HG03342 (cell line): ENCODE data around the gene SH2D6.
"Not testable (repeated sequence)": the region's sequence is repeated elsewhere in the genome, so short reads cannot be mapped to it uniquely, and the experiment has no call there.

ENCODE experiments used
- ATAC-seq: cut with Tn5 transposase; IDR thresholded peaks from one replicate; pipeline ENCODE4 v1.9.1; 2021; ENCODE audit warnings: mild to moderate bottlenecking, moderate library complexity; ENCODE audit not compliant: unreplicated experiment

The SH2D6 gene

DNA sequence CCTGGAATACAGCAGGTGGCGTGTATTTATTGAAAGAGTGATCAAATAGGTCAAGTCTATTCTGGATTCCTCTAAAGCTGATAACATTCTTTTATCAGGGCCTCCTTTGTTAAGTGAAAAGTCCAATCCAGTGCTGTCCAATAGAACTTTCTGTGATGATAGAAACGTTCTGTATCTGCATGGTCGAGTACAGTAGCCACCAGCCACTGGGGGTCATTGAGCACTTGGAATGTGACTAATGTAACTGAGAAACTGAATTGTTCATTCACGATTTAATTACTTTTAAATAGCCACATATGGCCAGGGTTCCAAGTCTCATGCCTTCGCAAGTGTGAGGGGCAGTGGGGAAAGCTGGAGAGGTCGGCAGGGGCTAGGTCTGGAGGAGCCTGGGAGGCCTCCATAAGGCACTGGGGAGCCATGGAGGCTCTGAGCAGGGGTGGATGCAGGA lies 20.5 kb downstream of the SH2D6 start:
- no peak for ATAC-seq

DNA sequence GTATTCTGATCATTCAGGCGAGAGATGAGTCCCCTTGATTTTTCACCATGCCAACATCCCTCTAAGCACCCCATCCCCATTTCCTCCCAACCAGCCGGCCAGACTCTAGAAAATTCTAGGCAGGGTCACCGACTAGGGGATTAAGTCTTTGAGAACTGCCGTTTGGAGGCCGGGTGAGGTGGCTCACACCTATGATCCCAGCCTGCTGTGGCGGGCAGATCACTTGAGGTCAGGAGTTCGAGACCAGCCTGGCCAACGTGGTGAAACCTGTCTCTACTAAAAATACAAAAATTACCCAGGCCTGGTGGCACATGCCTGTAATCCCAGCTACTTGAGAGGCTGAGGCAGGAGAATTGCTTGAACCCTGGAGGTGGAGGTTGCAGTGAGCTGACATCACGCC lies 21.1 kb downstream of the SH2D6 start:
- not testable (repeated sequence) for ATAC-seq

DNA sequence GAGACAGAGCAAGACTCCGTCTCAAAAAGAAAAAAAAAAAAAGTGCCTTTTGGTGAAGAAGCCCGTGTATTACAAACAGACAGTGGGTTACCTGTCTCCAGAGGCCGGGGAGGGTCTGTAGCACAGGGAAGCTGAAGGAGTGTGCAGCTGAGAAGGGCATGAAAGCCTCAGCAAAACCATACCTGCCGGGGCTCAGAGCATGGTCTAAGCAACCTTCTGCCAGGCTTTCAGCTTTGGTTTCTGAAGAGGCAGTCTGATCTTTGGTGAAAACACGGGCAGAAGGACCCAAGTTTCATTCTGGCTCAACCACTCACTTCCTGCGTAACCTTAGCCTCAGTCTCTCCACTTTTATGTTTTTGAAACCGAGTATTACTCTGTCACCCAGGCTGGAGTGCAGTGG lies 21.5 kb downstream of the SH2D6 start:
- ATAC-seq, result no peak

DNA sequence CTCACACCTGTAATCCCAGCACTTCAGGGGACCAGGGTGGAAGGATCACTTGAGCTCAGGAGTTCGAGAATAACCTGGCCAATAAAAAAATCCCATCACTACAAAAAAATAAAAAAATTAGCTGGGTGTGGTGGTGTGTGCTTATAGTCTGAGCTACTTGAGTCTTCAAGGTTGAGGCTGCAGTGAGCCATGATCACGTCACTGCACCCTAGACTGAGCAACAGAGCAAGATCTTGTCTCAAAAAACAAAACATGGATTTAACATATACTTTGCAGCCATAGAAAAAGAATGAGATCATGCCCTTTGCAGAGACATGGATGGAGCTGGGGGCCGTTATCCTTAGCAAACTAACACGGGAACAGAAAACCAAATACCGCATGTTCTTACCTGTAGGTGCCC lies 22.2 kb downstream of the SH2D6 start:
- ATAC-seq, result no peak

DNA sequence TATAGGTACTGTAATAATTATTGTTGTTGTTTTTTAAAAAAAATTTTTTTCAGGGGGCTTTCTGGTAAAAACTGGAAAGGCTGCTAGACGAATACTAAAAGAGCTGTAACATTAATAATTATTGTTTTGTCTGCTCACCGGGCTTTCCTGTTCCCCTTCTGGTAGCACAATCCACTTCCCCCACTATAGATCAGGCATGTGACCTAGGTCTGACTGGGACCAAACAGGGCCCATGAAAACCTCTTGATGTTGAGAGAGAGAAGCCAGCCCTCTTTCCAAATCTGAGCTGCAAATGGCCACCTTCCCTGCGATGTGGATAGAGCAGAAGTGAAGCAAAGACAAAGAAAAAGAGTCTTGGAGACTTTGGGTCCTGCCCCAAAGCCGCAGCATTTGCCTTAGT lies 23.4 kb downstream of the SH2D6 start:
- ATAC-seq, result no peak

DNA sequence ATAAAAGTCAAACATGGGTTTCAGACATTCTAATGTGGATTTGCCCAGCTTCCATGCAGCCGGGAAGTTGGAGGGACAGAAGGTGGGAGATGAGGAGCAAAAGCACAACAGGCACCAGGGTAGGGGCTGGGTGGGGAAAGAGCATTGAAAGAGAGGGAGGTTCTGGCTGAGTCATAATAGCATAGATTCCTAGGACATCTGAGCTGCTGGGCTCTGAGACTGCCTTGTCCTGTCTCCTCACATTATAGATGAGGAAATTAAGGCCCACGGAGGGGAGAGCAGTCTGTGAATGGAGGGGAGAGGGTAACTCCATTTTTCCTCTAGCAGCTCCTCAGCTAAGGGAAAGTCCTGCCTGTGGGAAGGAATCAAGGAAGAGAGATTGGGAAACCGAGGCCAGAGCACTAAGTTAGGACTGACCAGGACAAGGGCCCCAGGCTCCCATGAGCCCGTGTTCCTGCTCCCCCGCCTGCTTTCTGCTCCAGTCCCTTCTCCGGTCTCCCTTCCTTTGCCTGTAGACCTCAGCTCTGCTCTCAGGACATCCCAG lies 26.2 kb downstream of the SH2D6 start:
- ATAC-seq, result no peak

DNA sequence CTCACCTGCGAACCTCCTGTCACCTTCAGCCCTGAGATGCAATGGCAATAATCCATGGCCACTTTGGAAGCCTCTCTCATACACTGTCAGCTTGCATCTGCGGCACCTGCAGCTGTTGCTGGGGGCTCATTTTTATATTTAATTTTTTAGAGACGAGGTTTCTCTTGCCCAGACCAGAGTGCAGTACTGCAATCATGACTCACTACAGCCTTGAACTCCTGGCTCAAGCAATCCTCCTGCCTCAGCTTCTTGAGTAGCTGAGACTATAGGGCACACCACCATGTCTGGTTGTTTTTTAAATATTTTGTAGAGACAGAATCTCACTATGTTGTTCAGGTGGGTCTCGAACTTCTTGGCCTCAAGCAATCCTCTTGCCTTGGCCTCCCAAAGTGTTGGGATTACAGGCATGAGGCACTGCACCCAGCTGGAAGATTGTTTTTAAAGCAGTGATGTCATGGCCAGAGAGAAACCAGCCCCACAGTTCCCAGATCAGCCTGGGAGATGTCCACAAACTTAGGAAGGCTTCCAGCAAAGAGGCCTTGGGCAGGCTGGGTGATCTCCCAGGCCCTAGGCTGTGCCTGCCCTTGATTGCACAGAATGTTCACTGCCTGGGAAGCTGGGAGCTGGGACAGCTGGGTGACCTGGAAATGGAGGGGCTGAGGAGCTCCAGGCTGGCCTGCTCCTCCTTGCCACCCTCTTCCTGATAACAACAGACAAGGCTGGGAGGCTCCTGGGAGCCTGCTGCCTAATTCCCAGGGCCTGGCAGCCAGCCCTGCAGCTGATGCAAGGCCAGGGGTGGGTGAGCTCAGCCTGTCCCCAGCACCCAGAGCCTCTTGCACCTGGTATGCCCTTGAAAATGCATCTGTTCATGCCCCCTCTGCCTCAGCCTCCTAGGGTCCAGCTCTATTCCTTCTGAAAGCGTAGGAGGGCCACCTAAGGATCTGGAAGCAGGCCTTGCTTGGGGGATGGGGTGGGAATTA lies 27.1 kb downstream of the SH2D6 start:
- ATAC-seq, result no peak

DNA sequence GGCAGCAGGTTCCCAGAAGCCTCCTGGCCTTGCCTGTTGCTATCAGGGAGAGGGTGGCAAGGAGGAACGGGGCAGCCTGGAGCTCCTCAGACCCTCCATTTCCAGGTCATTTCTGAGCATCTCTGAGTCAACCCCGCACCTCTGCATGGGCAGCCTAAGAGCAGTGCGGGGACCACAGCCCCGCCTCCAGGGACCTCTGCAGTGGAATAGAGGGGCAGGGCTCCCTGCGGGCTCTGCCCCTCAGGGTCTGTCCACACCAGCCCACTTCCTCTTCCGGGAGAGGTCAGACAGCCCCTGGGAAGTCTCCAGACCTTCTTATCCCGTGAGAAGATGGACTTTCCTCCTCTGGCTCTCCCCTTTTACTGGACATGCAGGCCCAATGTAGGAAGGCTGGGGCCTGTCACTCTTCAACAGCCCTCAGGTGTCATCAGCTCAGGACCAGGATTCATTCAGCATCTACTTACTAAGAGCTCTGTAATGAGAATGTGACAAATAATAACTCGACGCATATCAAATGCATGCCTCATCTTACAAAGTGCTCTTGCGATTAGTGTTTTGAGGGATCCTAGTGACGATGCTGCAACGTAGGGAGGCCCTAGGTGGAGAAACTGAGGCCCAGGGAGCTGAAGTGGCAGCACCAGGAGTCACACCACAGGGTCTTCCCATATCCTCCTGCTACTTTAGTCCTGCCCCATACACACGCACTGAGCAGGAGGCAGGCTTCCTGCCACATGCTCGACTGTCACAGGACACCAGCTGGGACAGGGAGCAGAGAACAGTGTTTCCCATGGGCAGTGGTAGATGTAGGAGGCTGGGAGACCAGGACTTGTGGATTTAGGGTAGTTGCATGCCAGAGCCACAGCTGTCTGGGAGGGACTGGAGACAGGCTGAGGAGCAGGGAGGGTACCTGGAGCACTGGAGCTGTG lies 28.0 kb downstream of the SH2D6 start:
- ATAC-seq, result no peak

DNA sequence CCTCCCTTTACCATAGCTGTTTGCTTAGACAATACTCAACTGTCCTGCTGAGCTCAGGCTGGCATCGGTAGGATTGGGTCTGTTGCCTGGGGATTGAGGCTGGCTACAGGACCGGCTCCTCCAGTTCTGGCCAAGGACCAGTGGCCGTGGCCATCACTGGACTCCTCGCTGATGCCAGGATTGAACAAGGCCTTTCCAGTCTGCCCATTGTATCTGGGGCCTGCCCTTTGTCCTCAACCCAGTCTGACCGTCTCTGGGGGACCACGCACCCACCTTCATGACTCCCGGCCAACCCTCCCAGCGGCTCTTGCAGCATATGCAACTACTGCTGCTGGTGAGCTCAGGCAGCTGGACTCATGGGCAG lies 28.7 kb downstream of the SH2D6 start:
- no peak for ATAC-seq

DNA sequence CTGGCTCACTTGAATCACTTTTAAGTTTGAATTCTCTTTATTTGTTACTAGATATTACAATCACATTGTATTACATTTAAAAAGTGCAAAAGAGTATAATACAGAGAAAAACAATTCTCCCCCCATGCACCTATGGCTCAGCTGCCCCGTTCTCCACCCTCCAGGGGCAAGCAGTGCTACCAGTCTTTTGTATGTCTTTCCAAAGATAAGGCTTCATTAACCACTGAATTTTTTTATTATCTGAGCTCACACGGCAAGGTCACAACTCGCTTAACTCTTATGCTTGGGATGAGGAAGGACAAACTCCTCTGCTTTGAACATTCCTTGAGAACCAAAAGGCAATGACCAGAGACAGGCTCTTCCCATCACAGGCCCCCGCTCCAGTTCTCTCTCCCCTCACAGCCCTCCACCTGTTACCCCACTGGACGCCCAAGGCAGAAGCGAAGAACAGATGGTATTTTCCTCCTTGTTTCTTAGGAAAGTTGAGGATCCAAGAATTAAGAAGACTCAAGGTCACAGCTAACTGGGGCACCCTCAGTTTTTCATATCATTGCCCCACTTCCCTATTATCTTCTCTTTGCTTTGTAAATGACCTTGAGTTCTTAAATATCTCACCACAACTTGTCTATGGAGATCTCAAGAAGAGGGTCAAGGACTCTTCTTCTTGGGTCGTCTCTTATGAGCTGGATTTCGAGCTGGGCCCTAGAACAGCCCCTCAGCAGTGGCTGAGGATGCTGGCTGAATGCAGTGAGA lies 30.1 kb downstream of the SH2D6 start:
- no peak for ATAC-seq

DNA sequence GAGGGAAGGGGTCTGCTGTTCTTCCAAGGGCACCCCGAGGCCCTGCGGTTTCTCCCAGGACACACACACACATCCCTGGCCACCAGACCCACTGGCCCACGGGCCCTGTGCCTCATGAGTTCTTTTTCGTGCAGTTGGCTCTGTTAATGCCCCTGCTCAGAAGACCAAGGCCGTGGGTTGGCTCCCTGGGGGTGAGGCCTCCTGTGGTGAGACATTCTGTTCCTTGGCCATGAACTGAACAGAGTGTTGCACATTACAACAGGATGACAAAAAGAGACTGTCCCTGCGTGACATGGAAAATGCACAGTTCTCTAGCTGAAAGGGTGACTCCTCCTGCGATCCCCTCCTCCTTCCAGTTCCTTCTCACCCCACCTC lies 30.7 kb downstream of the SH2D6 start:
- no peak for ATAC-seq

DNA sequence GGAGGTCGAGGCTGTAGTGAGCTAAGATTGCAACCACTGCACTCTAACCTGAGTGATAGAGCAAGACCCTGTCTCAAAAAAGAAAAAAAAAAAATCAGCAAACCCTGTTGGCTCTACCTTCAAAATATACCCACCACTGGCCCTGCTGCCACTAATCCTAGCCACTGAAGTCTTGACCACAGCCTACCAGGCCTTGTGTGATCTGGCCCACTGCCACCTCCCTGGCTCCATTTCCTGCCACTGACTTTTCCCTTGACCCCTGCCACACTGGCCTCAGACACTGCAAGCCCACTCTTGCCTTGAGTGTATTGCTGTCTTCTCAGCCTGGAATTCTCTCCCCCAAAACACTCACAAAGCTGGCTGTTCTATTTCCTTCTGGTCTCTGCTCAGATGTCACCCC lies 33.7 kb downstream of the SH2D6 start:
- no peak for ATAC-seq

DNA sequence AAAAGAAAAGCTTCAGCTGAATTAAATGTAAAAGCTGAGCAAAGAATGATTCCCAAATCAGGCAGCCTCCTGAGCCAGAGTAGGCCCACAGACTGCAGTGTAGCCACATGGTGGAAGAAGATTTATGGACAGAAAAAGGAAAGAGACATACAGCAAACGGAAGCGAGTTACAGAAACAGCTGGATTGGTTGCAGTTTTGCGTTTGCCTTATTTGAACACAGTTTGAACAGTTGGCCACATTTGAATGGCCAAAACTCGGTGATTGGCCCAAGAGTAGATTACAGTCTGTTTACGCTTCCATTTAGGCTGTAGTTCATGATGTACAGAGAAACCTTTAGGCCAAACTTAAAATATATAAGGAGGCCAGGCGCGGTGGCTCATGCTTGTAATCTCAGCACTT lies 35.1 kb downstream of the SH2D6 start:
- ATAC-seq, result no peak

DNA sequence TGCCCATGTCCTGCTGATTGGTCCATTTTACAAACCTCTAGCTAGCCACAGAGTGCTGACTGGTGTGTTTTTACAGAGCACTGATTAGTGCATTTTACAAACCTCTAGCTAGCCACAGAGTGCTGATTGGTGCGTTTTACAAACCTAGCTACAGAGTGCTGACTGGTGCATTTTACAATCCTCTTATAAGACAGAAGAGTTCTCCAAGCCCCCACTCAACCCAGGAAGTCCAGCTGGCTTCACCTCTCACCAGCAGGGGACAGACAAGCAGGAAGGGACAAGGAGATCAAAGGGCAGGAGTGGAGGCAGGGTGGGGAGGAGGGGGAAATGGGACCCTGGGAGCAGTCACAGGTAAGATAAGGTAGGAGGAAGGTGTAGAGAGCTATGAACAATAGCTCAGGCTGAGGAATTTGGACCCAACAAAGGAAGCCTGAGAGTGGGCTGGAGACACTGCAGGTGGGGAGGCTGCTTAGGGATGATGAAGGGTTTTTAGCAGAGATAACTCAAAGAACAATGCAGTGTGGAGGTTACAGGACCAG lies 37.1 kb downstream of the SH2D6 start:
- no peak for ATAC-seq

DNA sequence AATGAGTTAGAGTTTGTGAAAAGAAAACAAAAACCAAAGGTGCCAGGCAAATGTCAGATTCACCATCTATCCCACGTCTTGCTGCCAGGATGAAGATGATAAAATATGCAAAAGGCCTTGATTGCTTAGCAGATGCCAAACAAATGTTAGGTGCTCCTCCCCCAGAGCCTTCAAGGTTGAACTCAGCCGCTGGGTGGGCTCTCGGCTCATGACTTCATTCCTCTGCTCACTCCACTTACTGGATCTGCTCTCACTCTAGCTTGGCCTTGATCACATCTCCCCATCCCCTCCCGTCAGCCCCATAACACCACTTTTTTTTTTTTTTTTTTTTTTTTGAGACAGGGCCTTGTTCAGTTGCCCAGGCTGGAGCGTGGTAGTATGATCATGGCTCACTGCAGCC lies 38.5 kb downstream of the SH2D6 start:
- ATAC-seq, result no peak

DNA sequence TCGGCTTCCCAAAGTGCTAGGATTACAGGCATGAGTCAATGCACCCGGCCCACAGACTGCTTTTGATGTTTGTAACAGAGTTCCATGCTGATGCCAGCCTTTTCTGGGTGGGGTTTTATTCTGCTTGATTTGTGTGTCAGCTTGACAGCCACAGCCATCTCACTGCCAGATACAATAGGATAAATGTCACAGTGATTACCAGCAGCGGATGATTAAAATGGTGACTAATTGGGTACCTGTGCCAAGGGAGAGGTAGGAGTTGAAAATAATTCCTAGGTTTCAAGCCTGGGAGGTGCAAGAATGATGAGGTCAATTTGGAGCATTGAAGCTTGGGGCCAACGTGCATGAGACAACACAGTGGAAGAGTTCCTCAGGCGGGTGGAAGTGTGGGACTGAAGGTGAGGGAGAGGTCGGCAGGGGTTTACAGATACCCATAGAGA lies 39.4 kb downstream of the SH2D6 start:
- no peak for ATAC-seq

DNA sequence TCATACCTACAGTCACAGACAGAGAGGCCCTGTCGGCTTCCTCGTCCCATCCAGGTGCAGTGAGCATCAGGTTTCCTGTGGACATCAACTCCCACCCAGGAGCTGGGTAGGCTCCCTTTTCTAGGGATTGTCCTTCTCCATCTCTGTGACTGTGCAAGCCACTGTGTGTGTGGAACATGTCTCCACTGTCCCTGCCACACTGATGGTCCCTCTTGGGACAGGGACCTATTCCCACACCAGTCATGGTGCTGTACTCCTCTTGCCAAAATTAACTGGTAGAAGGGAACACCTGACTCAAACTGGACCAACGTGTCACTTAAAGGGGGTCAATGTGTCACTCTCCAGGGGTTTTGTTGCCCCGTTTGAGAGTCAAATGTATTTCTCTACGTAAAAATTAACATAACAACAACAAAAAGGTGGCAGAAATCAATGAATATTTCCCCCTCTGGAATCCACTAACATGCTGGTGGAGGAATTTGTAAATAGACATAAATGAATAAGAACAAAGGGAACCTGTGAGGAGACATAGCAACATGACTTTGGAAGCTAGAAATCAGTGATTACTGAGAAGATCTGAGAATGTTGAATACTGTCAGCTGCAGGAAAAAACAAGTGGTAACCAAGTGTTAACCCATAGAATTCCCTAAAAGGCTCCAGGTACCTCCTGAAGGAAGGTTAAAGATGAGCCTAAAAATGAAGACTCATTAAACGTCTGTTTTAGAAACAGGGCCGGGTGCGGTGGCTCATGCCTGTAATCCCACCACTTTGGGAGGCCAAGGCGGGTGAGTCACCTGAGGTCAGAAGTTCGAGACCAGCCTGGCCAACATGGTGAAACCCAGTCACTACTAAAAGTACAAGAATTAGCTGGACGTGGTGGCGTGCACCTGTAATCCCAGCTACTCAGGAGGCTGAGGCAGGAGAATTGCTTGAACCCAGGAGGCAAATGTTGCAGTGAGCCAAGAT lies 40.4 kb downstream of the SH2D6 start:
- ATAC-seq, result no peak

DNA sequence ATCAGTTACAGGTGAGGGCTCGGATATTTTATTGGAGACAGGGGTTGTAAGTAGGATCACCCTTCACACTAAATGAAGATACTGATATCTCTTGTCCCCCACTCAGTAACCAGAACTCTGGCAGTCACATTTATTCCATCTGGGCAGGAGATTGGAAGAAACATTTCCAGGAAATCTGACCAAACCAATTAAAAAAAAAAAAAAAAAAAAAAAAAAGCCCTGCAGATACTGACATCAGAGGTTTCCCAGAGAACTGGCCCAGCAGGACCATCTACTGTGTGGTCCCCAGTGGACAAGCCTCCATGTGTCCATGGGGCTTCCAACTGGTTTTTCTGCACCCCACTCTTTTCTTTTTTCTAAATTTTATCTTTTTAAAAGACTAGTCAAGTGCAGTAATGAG lies 41.3 kb downstream of the SH2D6 start:
- ATAC-seq, result no peak

DNA sequence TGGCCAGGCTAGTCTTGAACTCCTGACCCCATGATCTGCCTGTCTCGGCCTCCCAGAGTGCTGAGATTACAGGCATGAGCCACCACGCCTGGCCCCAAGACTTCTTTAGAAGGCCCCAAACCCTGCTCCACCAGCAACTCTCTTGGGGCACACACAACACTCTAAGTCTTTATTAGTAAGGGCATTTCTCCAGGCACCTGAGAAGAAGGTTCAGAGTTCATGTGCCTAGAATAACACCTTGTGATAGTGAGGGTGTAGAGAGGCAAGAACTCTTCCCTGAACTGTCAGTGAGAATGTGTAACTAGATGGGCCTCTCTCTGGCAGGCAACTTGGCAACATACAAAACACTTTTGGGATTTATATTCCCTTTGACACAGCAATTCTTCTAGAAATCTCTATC lies 43.8 kb downstream of the SH2D6 start:
- ATAC-seq, result no peak
